ENCODE data around the gene GALNT10. TPM values are rescaled to one million over a fixed set of nuclear protein-coding genes. Genes with fewer than 3 reads are reported as not detected.

Gene GALNT10
- total and polyA plus RNA-seq, 2 of the 4 experiments (the other 2 are of a cell fraction): 46.2 to 67.0 TPM

- Histone ChIP-seq H3K23ac (ENCODE audit: low read depth, low read length) (no peak overlapping the region), H2AFZ (replicated peaks; ENCODE audit: low read length, poor library complexity) (no peak overlapping the region), H3K4ac (ENCODE audit: low read depth, low read length) (no peak overlapping the region), H3K4me2 (ENCODE audit: low read depth, low read length) (no peak overlapping the region), H3K56ac (ENCODE audit: extremely low read depth, insufficient read depth, low read length) (no peak overlapping the region), H3K9me1 (ENCODE audit: insufficient read depth, low read length) (peaks cover 17% of the 10 kb centered on the region), H3K9ac (ENCODE audit: low read depth, low read length) (no peak overlapping the region), H2AK9ac (replicated peaks; ENCODE audit: low read depth, low read length, poor library complexity) (no peak overlapping the region), H3K79me1 (ENCODE audit: low read depth in 1 of 2, low read length in 2 of 2) (peaks cover 0 to 8% of the 10 kb centered on the region in 2 experiments; a peak in 2 of 4 replicates), H4K8ac (ENCODE audit: low read depth in 2 of 2, low read length in 2 of 2) (no peak overlapping the region), H3K27me3 (ENCODE audit: control insufficient read depth, insufficient read depth, low read length) (no peaks in the 10 kb centered on the region), H3K27ac (ENCODE audit: insufficient read depth, low read length) (no peak overlapping the region), H2BK5ac (ENCODE audit: low read depth, low read length, poor library complexity, severe bottlenecking) (no peak overlapping the region), H3K9me3 (ENCODE audit: control insufficient read depth, insufficient read depth, low read length) (no peaks in the 10 kb centered on the region), H3K14ac (replicated peaks; ENCODE audit: low read depth, low read length) (no peak overlapping the region), H3K18ac (ENCODE audit: low read depth, low read length) (no peak overlapping the region), H3K36me3 (ENCODE audit: control insufficient read depth, insufficient read depth, low read length) (peaks cover 15% of the 10 kb centered on the region), H4K20me1 (ENCODE audit: insufficient read depth, low read length) (no peaks in the 10 kb centered on the region), H4K91ac (ENCODE audit: insufficient read depth, low read depth, low read length) (no peak overlapping the region), H3K4me1 (ENCODE audit: control insufficient read depth, insufficient read depth, low read length) (no peaks in the 10 kb centered on the region), H2BK120ac (ENCODE audit: low read depth, low read length) (no peak overlapping the region), H2AK5ac (ENCODE audit: low read depth, low read length) (no peak overlapping the region), H2BK15ac (ENCODE audit: low read depth, low read length) (no peak overlapping the region), H2BK20ac (ENCODE audit: low read depth, low read length) (no peak overlapping the region), H4K5ac (ENCODE audit: low read depth, low read length) (no peak overlapping the region), H3K4me3 (ENCODE audit: insufficient read depth, low read depth, low read length) (no peak overlapping the region)
- in situ Hi-C loops (cut with MboI; ENCODE audit: low sequenced_read_pairs): no loop called here
- dilution Hi-C loops (cut with HindIII; ENCODE audit: low sequenced_read_pairs, unreplicated experiment): no loop called here
- intact Hi-C loops (cut with micrococcal nuclease): no loop called here
- ATAC-seq (ENCODE audit: low read depth) (no peak), DNase-seq (no peak)
- ChIA-PET CTCF (no interaction called here), POLR2A (ENCODE audit: unreplicated experiment) (no interaction called here)
- no TSS peak for BruUV-seq (replicated peaks)
- TF ChIP-seq CTCF (conservative IDR thresholded peaks at IDR 0.05; ENCODE audit: low read depth, low read length) (no peak), CHD1 (IDR thresholded peaks at IDR 0.05; ENCODE audit: low read depth, low read length) (no peak), MAZ (IDR thresholded peaks at IDR 0.05; ENCODE audit: borderline replicate concordance, low read depth, low read length) (no peak), MXI1 (IDR thresholded peaks at IDR 0.05; ENCODE audit: borderline replicate concordance, low read depth, low read length) (no peak), NFE2L2 (IDR thresholded peaks at IDR 0.05; ENCODE audit: low read depth, low read length) (no peak)
- WGBS, 2 experiments (ENCODE audit: extremely low coverage in 2 of 2, insufficient read length in 1 of 2): 80% methylated on average over 1 of the region's 6 CpGs; no CpG with 5 or more reads in 1 of the 2 experiments
Measured at GRCh38 chr5:154386952-154387629, 196.6 kb downstream of the GALNT10 start.

Data from IMR-90 (cell line).